ENCODE data around the gene PCSK5. TPM values are rescaled to one million over a fixed set of nuclear protein-coding genes. Genes with fewer than 3 reads are reported as not detected.

The PCSK5 gene
- total and polyA plus RNA-seq, 2 donors (not counting 3 experiments of a cell fraction or from before 2014, with no cell fraction given): 2.6 to 4.8 TPM

- no peak for FAIRE-seq
Measured at GRCh38 chr9:75935591-75935990, 45.1 kb downstream of the PCSK5 start.

More at GRCh38 chr9:75935591-75935990, 45.1 kb downstream of the PCSK5 start:
- H3K27ac ChIP-seq (ENCODE audit: insufficient read depth, low read depth, low read length): no peak overlapping the region
- no peak overlapping the region for H2AFZ ChIP-seq (ENCODE audit: low read depth, low read length)
- no peak for DNase-seq (ENCODE audit: low read depth, low spot score)
- no peaks in the 10 kb centered on the region for H3K79me2 ChIP-seq (ENCODE audit: control insufficient read depth, insufficient read depth, low read length)
- ChIA-PET POLR2A (no interaction called here), CTCF (no interaction called here)
- H4K20me1 ChIP-seq (replicated peaks; ENCODE audit: control insufficient read depth, extremely low read depth, insufficient read depth, low read length): no peaks in the 10 kb centered on the region
- no peak overlapping the region for H3K4me3 ChIP-seq (replicated peaks in 1 of 3; ENCODE audit: insufficient read depth in 1 of 3, low read depth in 1 of 3, low read length in 3 of 3)
- H3K4me2 ChIP-seq (ENCODE audit: insufficient read depth, low read length): no peak overlapping the region
- dilution Hi-C loops (cut with MboI; ENCODE audit: extremely low pct_ligation_motif_present, low sequenced_read_pairs): no loop called here
- TF ChIP-seq POLR2AphosphoS5 (IDR thresholded peaks at IDR 0.05; ENCODE audit: insufficient read depth, low read depth, low read length) (no peak), MAX (IDR thresholded peaks at IDR 0.05; ENCODE audit: insufficient read depth, insufficient read length) (no peak), POLR2A (IDR thresholded peaks at IDR 0.05; ENCODE audit: low read depth, low read length) (no peak), GATA2 (IDR thresholded peaks at IDR 0.05; ENCODE audit: insufficient read depth, insufficient read length, low read depth, low read length) (no peak), CTCF (IDR thresholded peaks at IDR 0.05; ENCODE audit: extremely low read depth in 1 of 2, insufficient read depth in 1 of 2, low read depth in 1 of 2, low read length in 2 of 2) (no peak), MYC (IDR thresholded peaks at IDR 0.05; ENCODE audit: low read depth, low read length) (no peak), FOS (IDR thresholded peaks at IDR 0.05; ENCODE audit: borderline replicate concordance, insufficient read depth, low read length) (no peak), JUN (IDR thresholded peaks at IDR 0.05; ENCODE audit: borderline replicate concordance, insufficient read depth, insufficient read length, low read depth) (no peak), EZH2 (IDR thresholded peaks at IDR 0.05; ENCODE audit: borderline replicate concordance, low read depth, low read length, severe bottlenecking) (no peak)
- no peaks in the 10 kb centered on the region for H3K9me3 ChIP-seq (replicated peaks; ENCODE audit: control insufficient read depth, insufficient read depth, low read length)
- no peaks in the 10 kb centered on the region for H3K27me3 ChIP-seq (ENCODE audit: control insufficient read depth in 2 of 2, insufficient read depth in 2 of 2, low read length in 2 of 2)
- H3K36me3 ChIP-seq (ENCODE audit: control insufficient read depth in 2 of 2, extremely low read depth in 1 of 2, insufficient read depth in 2 of 2, low read length in 2 of 2): no peaks in the 10 kb centered on the region
- intact Hi-C loops (cut with micrococcal nuclease): no loop called here
- H3K4me1 ChIP-seq (ENCODE audit: control insufficient read depth, extremely low read depth, insufficient read depth, low read length): no peaks in the 10 kb centered on the region
- BruUV-seq (replicated peaks): no TSS peak
- H3K9ac ChIP-seq (replicated peaks; ENCODE audit: extremely low read depth, insufficient read depth, low read length): no peak overlapping the region
- H3K9me1 ChIP-seq (replicated peaks; ENCODE audit: control insufficient read depth, extremely low read depth, insufficient read depth, low read length): no peaks in the 10 kb centered on the region
